NCI-H2107 (cell line): Measurements from ENCODE around the gene RNF31.

ENCODE experiments used
- DNase-seq: peaks from one replicate; lab custom pipeline; 2025; lab: John Stamatoyannopoulos, UW

Gene RNF31

GRCh38 chr14:24182110-24182882, 35.0 kb downstream of the RNF31 start:
- DNase-seq: no peak

DNA sequence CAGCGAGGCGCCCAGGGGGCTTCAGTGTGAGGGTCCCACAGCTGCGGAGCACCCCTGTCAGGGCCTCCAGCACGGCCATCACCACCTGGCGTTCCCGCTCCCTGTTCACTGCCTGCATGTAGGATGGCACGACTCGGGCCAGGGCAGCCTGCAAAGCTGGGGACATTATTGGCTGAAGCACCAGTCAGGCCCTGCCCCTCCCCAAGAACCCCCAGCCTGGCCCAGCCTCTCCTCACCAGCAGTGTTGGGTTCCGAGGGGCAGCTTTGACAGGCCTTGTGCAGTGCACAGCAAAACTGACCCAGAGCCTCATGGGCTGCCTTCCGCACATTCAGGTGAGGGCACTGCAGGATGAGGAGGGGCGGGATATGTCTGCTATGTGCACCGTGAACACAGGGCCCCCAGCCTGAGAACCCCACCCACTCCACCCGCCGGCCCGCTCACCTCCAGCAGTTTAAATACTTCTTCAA, 35.8 kb downstream of the RNF31 start:
- DNase-seq: no peak

- DNase-seq: no peak
Observed at GRCh38 chr14:24184104-24184970, 37.0 kb downstream of the RNF31 start.

GRCh38 chr14:24185026-24185425, 37.7 kb downstream of the RNF31 start:
- no peak for DNase-seq

DNA sequence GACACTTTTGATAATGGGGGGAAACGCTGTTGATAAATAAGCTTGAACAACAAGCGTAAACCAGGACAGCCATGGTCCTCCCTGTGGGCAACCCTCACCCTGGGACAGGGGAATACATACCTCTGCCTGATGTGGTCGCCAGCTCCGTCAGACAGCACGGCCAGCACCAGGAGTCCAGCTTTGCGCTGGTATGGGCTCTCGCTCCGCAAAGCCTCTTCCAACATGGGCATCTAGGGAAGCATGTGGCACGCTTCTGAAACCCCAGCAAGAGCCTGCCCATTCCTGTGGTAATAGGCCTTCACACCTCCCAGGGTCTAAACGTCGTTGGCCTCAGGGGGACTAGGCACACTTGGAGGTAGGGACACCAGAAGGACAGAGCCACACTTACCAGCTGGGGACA, 38.4 kb downstream of the RNF31 start:
- DNase-seq: no peak

DNA sequence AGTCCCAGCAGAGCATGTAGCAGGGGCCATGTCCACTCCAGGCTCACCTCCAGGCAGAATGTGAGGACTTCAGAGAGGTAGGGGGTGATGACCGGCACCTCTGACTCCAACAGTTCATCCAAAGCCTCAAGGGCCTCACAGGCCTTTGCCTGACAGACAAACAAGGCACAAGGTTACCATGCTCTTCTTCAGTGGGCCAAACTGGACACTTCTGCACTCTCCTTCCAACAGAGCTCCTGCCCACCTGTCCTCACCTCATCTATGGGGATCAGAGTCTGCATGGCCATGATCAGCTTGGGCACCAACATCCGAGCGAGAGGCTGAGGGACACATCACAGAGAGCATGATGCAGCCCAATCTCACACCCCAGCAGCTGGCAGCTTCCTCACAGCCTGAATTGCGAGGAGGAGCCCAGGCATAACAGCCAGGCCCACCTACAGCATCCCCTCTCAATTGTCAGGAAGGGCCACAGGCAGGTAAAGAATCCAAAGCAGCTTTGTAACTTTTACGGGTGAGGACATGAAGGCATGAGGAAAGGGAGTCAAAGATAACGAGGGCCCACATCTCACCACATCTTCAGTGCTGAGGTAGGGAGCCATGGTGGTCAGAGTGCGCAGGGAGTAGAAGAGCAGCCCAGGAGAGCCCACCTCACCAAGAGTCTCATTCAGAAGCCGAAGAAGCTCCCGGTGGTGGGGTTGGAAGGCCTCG, 39.7 kb downstream of the RNF31 start:
- DNase-seq: no peak

- DNase-seq: no peak
Observed at GRCh38 chr14:24187539-24187915, 40.2 kb downstream of the RNF31 start.

DNA sequence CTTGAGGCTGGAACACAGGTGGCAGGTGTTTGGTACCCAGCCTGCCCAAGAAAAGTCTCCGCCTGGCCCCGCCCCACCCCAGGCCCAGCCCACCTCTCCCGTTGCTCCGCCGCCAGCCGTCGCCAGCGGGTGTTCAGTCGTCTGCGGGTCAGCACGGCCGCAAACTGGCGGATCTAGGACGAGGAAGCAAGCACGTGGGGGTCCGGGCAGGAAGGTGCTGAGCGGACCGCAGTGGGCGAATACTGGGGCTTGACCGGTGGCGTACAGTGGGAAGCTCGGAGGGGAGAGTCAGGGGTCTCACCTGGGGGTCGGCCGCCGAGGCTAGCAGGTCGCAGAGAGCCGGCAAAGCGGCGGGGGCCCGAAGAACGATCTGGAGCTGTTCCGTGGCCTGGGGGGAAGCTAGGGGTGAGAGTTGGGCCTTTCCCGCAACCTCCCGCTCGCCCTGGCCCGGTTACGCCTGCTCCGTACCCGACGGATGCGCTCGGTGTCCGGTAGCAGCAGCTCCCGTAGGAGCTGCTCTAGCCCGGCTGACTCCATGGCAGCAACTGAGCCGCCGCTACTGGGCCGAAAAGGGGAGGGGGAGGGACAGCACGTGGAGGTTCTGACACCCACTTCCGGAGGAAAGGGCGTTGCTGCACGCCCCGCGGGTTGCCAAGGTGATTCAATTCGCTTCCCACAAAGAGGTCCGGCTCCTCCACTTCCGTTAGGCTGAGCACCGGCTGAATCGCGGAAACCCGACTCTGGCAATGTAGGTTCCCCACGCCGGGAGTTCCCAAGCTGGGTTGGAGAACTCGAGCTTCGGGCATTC, 41.2 kb downstream of the RNF31 start, which contains the start of gene IPO4:
Gene IPO4, minus strand, starts transcription at position 566 of the 808 bp plus-strand sequence. Its CDS starts 29 bp downstream, at position 537.
- peak; percentile 98 for DNase-seq

GRCh38 chr14:24189059-24189375, 41.7 kb downstream of the RNF31 start:
- DNase-seq: no peak

- DNase-seq: no peak
Observed at GRCh38 chr14:24189460-24189859, 42.2 kb downstream of the RNF31 start.

DNA sequence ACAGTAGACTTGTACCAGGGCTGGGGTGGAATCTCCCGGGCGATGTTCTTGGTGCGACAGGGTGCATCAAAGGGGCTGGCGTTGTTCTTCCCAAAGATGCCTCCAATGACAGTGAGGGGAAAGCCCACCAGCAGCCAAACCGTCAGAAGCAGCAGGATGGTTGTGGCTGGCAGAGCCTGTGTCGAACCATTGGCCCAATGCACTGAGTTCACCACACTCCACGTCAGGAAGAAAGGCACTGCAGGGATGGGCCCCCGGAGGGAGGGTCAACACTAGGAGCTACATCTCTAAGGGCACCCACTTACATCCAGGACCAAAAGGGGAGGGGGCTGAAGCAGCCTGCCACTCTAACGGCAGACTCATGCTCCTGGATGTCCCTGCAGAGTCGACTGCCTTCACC, 43.1 kb downstream of the RNF31 start:
- DNase-seq: no peak

DNA sequence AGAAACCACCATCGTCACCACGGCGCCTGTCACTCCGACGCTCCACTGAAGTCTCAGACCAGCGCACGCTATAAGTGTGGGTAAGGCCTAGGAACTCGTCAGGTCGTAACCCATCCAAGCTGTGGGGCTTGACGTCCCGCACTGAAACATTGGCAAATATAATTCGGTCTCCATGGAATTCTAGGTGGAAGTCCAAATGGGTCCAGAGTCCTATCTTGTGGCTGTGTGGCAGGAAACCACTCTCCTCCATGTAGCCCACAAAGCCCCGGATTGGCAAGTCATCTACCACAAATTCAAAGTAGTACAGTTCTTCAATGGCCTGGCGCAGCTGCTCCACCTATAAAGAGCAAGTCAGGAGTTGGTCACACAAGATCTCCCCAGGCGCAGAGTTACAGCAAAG, 45.6 kb downstream of the RNF31 start:
- DNase-seq: no peak

- DNase-seq: no peak
Observed at GRCh38 chr14:24194186-24194872, 47.0 kb downstream of the RNF31 start.

DNA sequence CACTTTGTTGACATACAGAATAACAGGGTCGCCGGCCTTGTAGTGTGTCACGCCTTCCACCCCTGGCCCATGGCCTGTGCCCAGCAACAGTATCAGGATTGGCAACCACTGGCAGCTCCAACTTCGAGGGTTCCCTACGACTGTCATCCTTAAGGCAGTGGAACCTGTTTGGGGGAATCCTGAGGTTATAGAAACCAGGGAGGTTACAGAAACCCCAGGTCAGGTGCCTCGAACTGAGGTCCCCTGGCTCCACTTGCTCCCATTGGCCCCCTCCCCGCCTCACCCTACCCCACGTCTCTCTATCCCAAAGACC, 47.5 kb downstream of the RNF31 start:
- no peak for DNase-seq

- peak; percentile 88 for DNase-seq
Observed at GRCh38 chr14:24195186-24196070, 48.1 kb downstream of the RNF31 start, which contains the start of gene TM9SF1. Gene TM9SF1, minus strand, starts transcription at chr14:24195441. Its CDS starts 422 bp downstream, at chr14:24195019.

- DNase-seq: no peak
Observed at GRCh38 chr14:24196071-24197055, 49.1 kb downstream of the RNF31 start.

GRCh38 chr14:24197056-24197450, 49.8 kb downstream of the RNF31 start:
- DNase-seq: no peak

DNA sequence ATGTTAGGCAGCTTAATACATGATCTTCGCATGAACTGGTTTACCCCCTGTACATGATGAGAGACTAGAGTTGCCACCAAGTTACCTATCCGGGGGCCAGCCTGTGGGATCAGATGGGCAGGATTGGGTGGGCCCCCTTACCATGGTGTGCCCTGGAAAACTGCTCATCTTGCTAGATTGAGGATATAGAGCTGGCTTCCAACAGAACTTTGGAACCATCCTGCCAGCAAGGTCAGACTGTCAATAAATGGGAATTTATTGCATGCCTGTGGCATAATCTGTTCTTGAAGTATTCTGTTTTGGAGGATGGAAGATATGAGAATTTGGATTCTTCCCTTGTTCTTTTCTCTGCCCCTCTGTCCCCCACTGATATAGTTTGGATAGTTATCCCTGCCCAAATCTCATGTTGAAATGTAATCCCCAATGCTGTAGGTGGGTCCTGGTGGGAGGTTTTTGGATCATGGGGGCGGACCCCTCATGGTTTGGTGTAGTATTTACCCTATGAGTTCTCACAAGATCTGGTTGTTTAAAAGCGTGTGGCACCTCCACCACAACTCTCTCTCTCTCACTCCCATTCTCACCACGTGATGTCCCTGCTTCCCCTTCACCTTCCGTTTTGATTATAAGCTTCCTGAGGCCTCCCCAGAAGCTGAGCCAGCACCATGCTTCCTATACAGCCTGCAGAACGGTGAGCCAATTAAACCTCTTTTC, 51.7 kb downstream of the RNF31 start:
- no peak for DNase-seq
